Left colon (tissue), 2 donors: ENCODE data around the gene KLRF2. TPM values are rescaled to one million over a fixed set of nuclear protein-coding genes. Genes with fewer than 3 reads are reported as not detected.

Experiments used
- ATAC-seq: fragments of 200-7000 bp; cut with Tn5 transposase; one replicate; pipeline ENCODE4 v1.9.1; 2020; ENCODE audit warnings: mild to moderate bottlenecking, moderate library complexity
- DNase-seq, 2 donors: peaks; one replicate each; pipeline ENCODE4 v3.0.0-alpha.2; 2020
- intact Hi-C, 2 donors: fragments of 100-400 bp; cut with DNase I in 1 of 2; cut with micrococcal nuclease in 1 of 2; formaldehyde crosslinking; loops; one replicate each; pipeline versions ENCODE4 v1.11.2 to v1.14.0; 2022; cut with DNase I, micrococcal nuclease
- total RNA-seq, 2 donors: library from RNA; stranded (reverse); fragmentation: NEBNext Ultra II Directional; extraction: Animal tissue kit (Norgen Biotek cat#: 25700); gene quantifications; one replicate each; pipeline ENCODE4 v1.2.1, GENCODE V29; 2021
- donor health status: DM: no; HTN: no; CAD: no.
- donor health status: DM: yes; HTN: yes; CAD: no.

KLRF2 gene
- total RNA-seq, 2 donors from 2014 or later = not detected

GRCh38 chr12:9925705-9926393 is 44.6 kb downstream of the KLRF2 start:
- ATAC-seq (peak; percentile 47), DNase-seq (no peak)
- intact Hi-C loops = loop anchor here (5.0 to 10.0 kb wide), 3 partner anchors 111 to 179 kb away; no protein-coding TSS in a partner anchor

- DNase-seq (no peak), ATAC-seq (no peak)
- intact Hi-C loops = loop anchor here (5.0 to 10.0 kb wide), 3 partner anchors 112 to 180 kb away; no protein-coding TSS in a partner anchor
Observed at GRCh38 chr12:9926876-9927275, 45.6 kb downstream of the KLRF2 start.

- intact Hi-C loops = loop anchor here (5.0 to 10.0 kb wide), 3 partner anchors 114 to 181 kb away; no protein-coding TSS in a partner anchor
Observed at GRCh38 chr12:9928607-9929006, 47.3 kb downstream of the KLRF2 start.

GRCh38 chr12:9931245-9931644 is 50.0 kb downstream of the KLRF2 start:
- DNase-seq = no peak
- ATAC-seq = no peak
- intact Hi-C loops = no loop called here

More at GRCh38 chr12:9928607-9929006, 47.3 kb downstream of the KLRF2 start:
- DNase-seq (no peak), ATAC-seq (no peak)

- no peak for ATAC-seq
- DNase-seq = no peak
- intact Hi-C loops = no loop called here
Observed at GRCh38 chr12:9932270-9932669, 51.0 kb downstream of the KLRF2 start, which contains the start of gene CLEC2A. CLEC2A (minus strand) TSS chr12:9932370; CDS start chr12:9932329, 41 bp downstream.

- intact Hi-C loops = no loop called here
- DNase-seq = no peak
- no peak for ATAC-seq
Observed at GRCh38 chr12:9933958-9934357, 52.7 kb downstream of the KLRF2 start.

GRCh38 chr12:9935026-9935425 is 53.7 kb downstream of the KLRF2 start:
- ATAC-seq (no peak), DNase-seq (no peak)
- intact Hi-C loops = no loop called here

- intact Hi-C loops = no loop called here
- no peak for ATAC-seq
- DNase-seq = no peak
Observed at GRCh38 chr12:9936591-9936990, 55.3 kb downstream of the KLRF2 start.

GRCh38 chr12:9940375-9940774 is 59.1 kb downstream of the KLRF2 start:
- no peak for ATAC-seq
- intact Hi-C loops = no loop called here
- DNase-seq = no peak

- DNase-seq (no peak), ATAC-seq (no peak)
- intact Hi-C loops = no loop called here
Observed at GRCh38 chr12:9941838-9942237, 60.5 kb downstream of the KLRF2 start.

GRCh38 chr12:9943240-9943639 is 62.0 kb downstream of the KLRF2 start:
- DNase-seq (no peak), ATAC-seq (no peak)
- intact Hi-C loops = no loop called here

GRCh38 chr12:9944391-9944790 is 63.1 kb downstream of the KLRF2 start:
- DNase-seq (no peak), ATAC-seq (no peak)
- intact Hi-C loops = no loop called here

Other genes with a start within 250 kb of the KLRF2 start
- 1 to 10 TPM; 6.2 to 7.3 TPM for gene CLEC2D, start 211.8 kb upstream of the KLRF2 start, total RNA-seq
- under 1 TPM in 1 of 2 donors, not detected in 1; 0.27 TPM for gene CLECL1, start 148.4 kb upstream of the KLRF2 start, total RNA-seq
- 1 to 10 TPM; 2.6 to 3.9 TPM for gene CD69, start 120.6 kb upstream of the KLRF2 start, total RNA-seq
- under 1 TPM in 1 of 2 donors, not detected in 1; 0.31 TPM for gene KLRF1, start 54.0 kb upstream of the KLRF2 start, total RNA-seq
- 1 to 10 TPM; 1.6 to 4.8 TPM for gene CLEC2B, start 12.1 kb upstream of the KLRF2 start, total RNA-seq
- gene CLEC2A, start 50.9 kb downstream of the KLRF2 start, total RNA-seq = not detected
- gene CLEC12A, start 89.9 kb downstream of the KLRF2 start, total RNA-seq = under 1 TPM in 1 of 2 donors, not detected in 1; 0.75 TPM
- gene CLEC1B, start 117.6 kb downstream of the KLRF2 start, total RNA-seq = not detected
- gene CLEC12B, start 129.1 kb downstream of the KLRF2 start, total RNA-seq = not detected
- under 1 TPM in 1 of 2 donors, not detected in 1; 0.39 TPM for gene CLEC9A, start 149.2 kb downstream of the KLRF2 start, total RNA-seq
- gene CLEC1A, start 217.5 kb downstream of the KLRF2 start, total RNA-seq = 1 to 10 TPM in 1 of 2 donors, under 1 TPM in 1; 0.64 to 1.4 TPM
- 1 to 10 TPM; 2.5 to 4.5 TPM for gene CLEC7A, start 248.7 kb downstream of the KLRF2 start, total RNA-seq